ENCODE results near the gene RNF13. TPM values are rescaled to one million over a fixed set of nuclear protein-coding genes. Genes with fewer than 3 reads are reported as not detected.

Gene RNF13
- total RNA-seq, 4 donors from 2014 or later, result 48.3 to 63.6 (median 56.9) TPM

DNA sequence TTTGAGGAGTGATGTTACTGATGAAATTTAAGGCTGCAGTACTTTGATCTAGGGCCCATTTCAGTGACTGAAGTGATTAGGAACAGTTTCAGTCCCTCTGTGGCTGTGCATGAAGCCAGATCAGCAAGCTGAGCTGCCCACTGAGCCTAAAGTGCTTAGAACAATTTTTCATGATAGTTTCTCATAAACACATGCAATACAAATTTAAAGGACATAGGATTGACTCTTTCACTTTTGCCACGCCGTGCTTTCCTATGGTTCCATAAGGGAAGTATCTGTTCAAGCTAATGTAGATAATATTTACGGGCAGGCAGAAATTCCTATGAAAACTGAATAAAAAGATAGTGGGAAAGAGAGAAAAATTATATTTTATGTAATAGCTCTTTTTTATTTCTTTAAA lies 31.3 kb upstream of the RNF13 start:
- no peak for ATAC-seq
- no peak for DNase-seq
- intact Hi-C loops (cut with DNase I; ENCODE audit: low total_unique reads), result no loop called here
- no peaks in the 10 kb centered on the region for H3K27me3 ChIP-seq
- H3K36me3 ChIP-seq, result no peaks in the 10 kb centered on the region
- H3K4me3 ChIP-seq, result no peak overlapping the region
- H3K9me3 ChIP-seq, result no peaks in the 10 kb centered on the region
- no peak overlapping the region for H3K27ac ChIP-seq
- H3K4me1 ChIP-seq, result no peaks in the 10 kb centered on the region
- in situ Hi-C loops (cut with MboI; ENCODE audit: low sequenced_read_pairs in 4 of 4), result no loop called here
- TF ChIP-seq POLR2A (IDR thresholded peaks at IDR 0.05), result no peak
- TF ChIP-seq, protein P1, sequence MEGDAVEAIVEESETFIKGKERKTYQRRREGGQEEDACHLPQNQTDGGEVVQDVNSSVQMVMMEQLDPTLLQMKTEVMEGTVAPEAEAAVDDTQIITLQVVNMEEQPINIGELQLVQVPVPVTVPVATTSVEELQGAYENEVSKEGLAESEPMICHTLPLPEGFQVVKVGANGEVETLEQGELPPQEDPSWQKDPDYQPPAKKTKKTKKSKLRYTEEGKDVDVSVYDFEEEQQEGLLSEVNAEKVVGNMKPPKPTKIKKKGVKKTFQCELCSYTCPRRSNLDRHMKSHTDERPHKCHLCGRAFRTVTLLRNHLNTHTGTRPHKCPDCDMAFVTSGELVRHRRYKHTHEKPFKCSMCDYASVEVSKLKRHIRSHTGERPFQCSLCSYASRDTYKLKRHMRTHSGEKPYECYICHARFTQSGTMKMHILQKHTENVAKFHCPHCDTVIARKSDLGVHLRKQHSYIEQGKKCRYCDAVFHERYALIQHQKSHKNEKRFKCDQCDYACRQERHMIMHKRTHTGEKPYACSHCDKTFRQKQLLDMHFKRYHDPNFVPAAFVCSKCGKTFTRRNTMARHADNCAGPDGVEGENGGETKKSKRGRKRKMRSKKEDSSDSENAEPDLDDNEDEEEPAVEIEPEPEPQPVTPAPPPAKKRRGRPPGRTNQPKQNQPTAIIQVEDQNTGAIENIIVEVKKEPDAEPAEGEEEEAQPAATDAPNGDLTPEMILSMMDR (IDR thresholded peaks at IDR 0.05 in 4 of 5, conservative IDR thresholded peaks at IDR 0.05 in 1 of 5), result no peak

DNA sequence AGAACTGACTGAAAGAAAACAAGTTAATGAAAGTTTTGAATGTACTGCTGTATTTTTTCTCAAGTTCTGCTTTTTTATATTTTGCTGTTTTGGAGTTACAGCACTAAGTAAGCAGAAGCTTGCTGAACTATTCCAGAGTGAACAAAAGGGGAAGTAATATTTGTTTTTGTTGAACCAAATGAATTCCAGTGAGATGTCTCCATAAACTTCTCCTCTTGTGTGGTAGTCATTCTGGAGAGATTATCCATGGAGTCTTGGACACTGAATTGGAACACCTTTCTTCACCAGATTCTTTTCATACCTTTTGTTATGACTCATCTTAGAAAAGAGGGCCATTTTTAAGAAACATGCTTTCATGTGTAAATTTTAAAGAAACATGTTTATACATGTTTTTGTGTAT lies 29.4 kb upstream of the RNF13 start:
- H3K27me3 ChIP-seq, result no peaks in the 10 kb centered on the region
- in situ Hi-C loops (cut with MboI; ENCODE audit: low sequenced_read_pairs in 4 of 4) (no loop called here), intact Hi-C loops (cut with DNase I; ENCODE audit: low total_unique reads) (no loop called here)
- H3K27ac ChIP-seq, result no peak overlapping the region
- DNase-seq, result no peak
- TF ChIP-seq POLR2A (IDR thresholded peaks at IDR 0.05), result no peak
- TF ChIP-seq, protein P1 (IDR thresholded peaks at IDR 0.05 in 4 of 5, conservative IDR thresholded peaks at IDR 0.05 in 1 of 5), result no peak
- H3K9me3 ChIP-seq, result no peaks in the 10 kb centered on the region
- H3K4me1 ChIP-seq, result no peaks in the 10 kb centered on the region
- H3K36me3 ChIP-seq, result no peaks in the 10 kb centered on the region
- no peak for ATAC-seq
- H3K4me3 ChIP-seq, result no peak overlapping the region

DNA sequence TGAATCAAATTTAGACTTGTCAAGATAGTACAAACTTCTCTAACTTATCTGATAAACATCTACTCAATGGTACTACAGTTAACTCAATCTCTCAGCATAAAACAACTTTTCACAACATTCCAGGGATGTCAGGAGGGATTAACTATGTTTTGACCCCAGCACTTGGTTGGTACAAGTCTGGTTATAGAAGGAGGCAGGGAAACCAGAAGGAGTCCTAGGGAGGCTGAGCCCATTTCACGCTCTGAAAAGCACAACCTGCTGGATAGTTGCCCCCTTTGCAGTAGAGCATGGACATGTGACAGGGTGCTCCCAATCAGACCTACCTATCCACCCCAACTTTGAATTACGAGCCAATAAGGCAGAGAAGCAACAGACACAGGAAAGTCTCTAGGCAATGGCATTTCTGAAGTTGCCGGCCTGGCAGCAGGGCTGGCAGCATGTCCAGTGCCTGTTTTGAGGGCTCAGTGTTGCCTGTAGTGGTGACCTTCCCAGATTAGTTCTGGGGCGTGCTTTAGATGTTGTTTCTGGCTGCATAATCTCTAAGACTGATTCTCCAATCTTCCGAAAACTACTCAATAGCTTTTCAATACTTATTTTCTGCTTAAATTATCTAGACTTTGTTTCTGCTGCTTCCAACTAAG lies 28.8 kb upstream of the RNF13 start:
- TF ChIP-seq POLR2A (IDR thresholded peaks at IDR 0.05), result no peak
- TF ChIP-seq, protein P1 (IDR thresholded peaks at IDR 0.05 in 4 of 5, conservative IDR thresholded peaks at IDR 0.05 in 1 of 5), result no peak
- DNase-seq, result no peak
- H3K4me3 ChIP-seq, result no peak overlapping the region
- intact Hi-C loops (cut with DNase I; ENCODE audit: low total_unique reads), result no loop called here
- no peak for ATAC-seq
- in situ Hi-C loops (cut with MboI; ENCODE audit: low sequenced_read_pairs in 4 of 4), result no loop called here
- no peak overlapping the region for H3K27ac ChIP-seq
- H3K36me3 ChIP-seq, result no peaks in the 10 kb centered on the region
- H3K9me3 ChIP-seq, result no peaks in the 10 kb centered on the region
- H3K27me3 ChIP-seq, result no peaks in the 10 kb centered on the region
- no peaks in the 10 kb centered on the region for H3K4me1 ChIP-seq

DNA sequence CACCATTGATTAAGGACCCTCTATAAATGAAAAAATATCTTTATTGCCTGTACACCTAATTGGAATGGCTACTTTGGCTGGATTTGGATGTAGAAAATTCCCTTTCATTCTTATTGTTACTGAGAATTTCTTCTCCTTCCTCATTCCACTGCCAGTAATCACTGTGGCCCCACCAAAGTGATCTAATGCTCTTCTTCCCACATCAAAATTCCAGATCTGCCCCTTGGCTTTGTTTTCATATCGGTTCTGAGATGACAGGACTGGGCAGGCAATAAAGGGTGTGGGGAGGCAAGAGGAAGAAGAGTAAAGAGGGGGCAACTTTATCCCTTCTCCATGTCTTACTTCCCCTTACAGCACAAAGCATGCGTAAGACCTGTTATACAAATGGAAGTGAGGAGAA lies 22.7 kb upstream of the RNF13 start:
- no peaks in the 10 kb centered on the region for H3K27me3 ChIP-seq
- no peak for ATAC-seq

More for the DNA sequence above, 22.7 kb upstream of the RNF13 start:
- H3K4me1 ChIP-seq, result no peaks in the 10 kb centered on the region
- no peaks in the 10 kb centered on the region for H3K9me3 ChIP-seq
- TF ChIP-seq POLR2A (IDR thresholded peaks at IDR 0.05), result no peak
- TF ChIP-seq, protein P1 (IDR thresholded peaks at IDR 0.05 in 4 of 5, conservative IDR thresholded peaks at IDR 0.05 in 1 of 5), result no peak
- in situ Hi-C loops (cut with MboI; ENCODE audit: low sequenced_read_pairs in 4 of 4), result no loop called here
- DNase-seq, result no peak
- no peak overlapping the region for H3K4me3 ChIP-seq
- intact Hi-C loops (cut with DNase I; ENCODE audit: low total_unique reads), result no loop called here
- H3K27ac ChIP-seq, result no peak overlapping the region
- H3K36me3 ChIP-seq, result no peaks in the 10 kb centered on the region

All from gastrocnemius medialis (tissue), 4 donors.